Breast epithelium (tissue), 4 donors: ENCODE data around the gene WNT1. TPM values are rescaled to one million over a fixed set of nuclear protein-coding genes. Genes with fewer than 3 reads are reported as not detected.

Experiments used
- DNase-seq, 2 donors: peaks; one replicate each; pipeline ENCODE4 v3.0.0-alpha.2; 2019; ENCODE audit warnings: low spot score in 2 of 2
- H3K27ac ChIP-seq, 2 donors: fragments of 200-600 bp; sonication (generic) in 1 of 2; one replicate each; pipeline ENCODE4 v1.5.1; 2016 to 2019; ENCODE audit warnings: mild to moderate bottlenecking in 1 of 2
- H3K27me3 ChIP-seq, 2 donors: fragments of 200-600 bp; sonication (generic) in 1 of 2; one replicate each; pipeline versions ENCODE4 v1.5.1 to v1.6.0; 2017 to 2019; ENCODE audit warnings: control low read depth in 1 of 2, mild to moderate bottlenecking in 1 of 2
- H3K36me3 ChIP-seq: fragments of 200-600 bp; one replicate; pipeline ENCODE4 v1.5.1; 2019
- H3K4me1 ChIP-seq, 2 donors: fragments of 200-600 bp; sonication (generic); one replicate each; pipeline ENCODE4 v1.5.1; 2016 to 2019; ENCODE audit warnings: control low read depth in 1 of 2
- H3K4me3 ChIP-seq, 3 donors: fragments of 200-600 bp; sonication (generic); 1 replicate in 2 of 3; 2 replicates in 1 of 3; pipeline ENCODE4 v1.5.1; 2016 to 2019; ENCODE audit warnings: mild to moderate bottlenecking in 3 of 3, moderate library complexity in 2 of 3
- H3K9me3 ChIP-seq, 2 donors: fragments of 200-600 bp; sonication (generic) in 1 of 2; one replicate each; pipeline ENCODE4 v1.5.1; 2016 to 2019; ENCODE audit warnings: control low read depth in 1 of 2
- CTCF ChIP-seq, 3 donors: fragments of 450-650 bp; IDR thresholded peaks; one replicate each; pipeline ENCODE4 v1.5.1; 2016 to 2017; ENCODE audit warnings: antibody characterized with exemption in 3 of 3, mild to moderate bottlenecking in 3 of 3, moderate library complexity in 3 of 3
- POLR2A ChIP-seq: fragments of 450-650 bp; IDR thresholded peaks from one replicate; pipeline ENCODE4 v1.6.1; 2016; ENCODE audit warnings: antibody characterized with exemption, mild to moderate bottlenecking, moderate library complexity
- POLR2AphosphoS5 ChIP-seq, 3 donors: sonication (generic); formaldehyde crosslinking; IDR thresholded peaks; one replicate each; pipeline ENCODE4 v1.6.1; 2017; ENCODE audit warnings: antibody characterized with exemption in 3 of 3
- intact Hi-C: fragments of 100-400 bp; cut with DNase I; formaldehyde crosslinking; loops from one replicate; pipeline ENCODE4 v1.15.1; 2023; ENCODE audit warnings: low total_unique reads
- total RNA-seq, 3 donors: library from RNA; depleted of rRNA; stranded (reverse); fragments of >200 nt; gene quantifications; one replicate each; pipeline ENCODE4 v1.1.0, GENCODE V29; 2016

WNT1 gene
- total RNA-seq, 3 donors from 2014 or later: not detected

GRCh38 chr12:48995086-48995879, 17.2 kb downstream of the WNT1 start:
- H3K27ac ChIP-seq: no peak overlapping the region
- TF ChIP-seq POLR2A (no peak), POLR2AphosphoS5 (IDR thresholded peaks at IDR 0.05) (no peak), CTCF (IDR thresholded peaks at IDR 0.05) (peak; percentile 48 to 82 (median 81))
- peaks cover 3 to 12% of the 10 kb centered on the region in 2 donors for H3K4me1 ChIP-seq
- DNase-seq: peak; percentile 72 to 81
- H3K36me3 ChIP-seq: no peaks in the 10 kb centered on the region
- intact Hi-C loops: no loop called here
- peaks cover 0 to 14% of the 10 kb centered on the region in 2 donors for H3K27me3 ChIP-seq
- H3K9me3 ChIP-seq: no peaks in the 10 kb centered on the region
- peak overlapping the region in 2 of 3 donors; percentile 35 to 57 for H3K4me3 ChIP-seq

- TF ChIP-seq CTCF (IDR thresholded peaks at IDR 0.05): peak in 1 of 3 donors; percentile 39
- TF ChIP-seq POLR2A: no peak
- TF ChIP-seq POLR2AphosphoS5 (IDR thresholded peaks at IDR 0.05): no peak
- H3K27me3 ChIP-seq: peaks cover 0 to 14% of the 10 kb centered on the region in 2 donors
- DNase-seq: peak in 1 of 2 donors; percentile 77
- H3K4me1 ChIP-seq: peaks cover 3 to 12% of the 10 kb centered on the region in 2 donors
- H3K36me3 ChIP-seq: no peaks in the 10 kb centered on the region
- H3K4me3 ChIP-seq: peak overlapping the region; percentile 35 to 73 (median 39)
- intact Hi-C loops: no loop called here
- no peak overlapping the region for H3K27ac ChIP-seq
- no peaks in the 10 kb centered on the region for H3K9me3 ChIP-seq
Observed at GRCh38 chr12:48996794-48997718, 18.9 kb downstream of the WNT1 start.

GRCh38 chr12:48997719-48998496, 19.8 kb downstream of the WNT1 start:
- Histone ChIP-seq H3K4me1 (peaks cover 3 to 12% of the 10 kb centered on the region in 2 donors), H3K27ac (no peak overlapping the region), H3K9me3 (no peaks in the 10 kb centered on the region), H3K36me3 (no peaks in the 10 kb centered on the region), H3K4me3 (peak overlapping the region; percentile 39 to 73 (median 57)), H3K27me3 (peaks cover 0 to 14% of the 10 kb centered on the region in 2 donors)
- TF ChIP-seq POLR2AphosphoS5 (IDR thresholded peaks at IDR 0.05): no peak
- intact Hi-C loops: no loop called here
- DNase-seq: no peak

- H3K27me3 ChIP-seq: peaks cover 0 to 14% of the 10 kb centered on the region in 2 donors
- no peak overlapping the region for H3K27ac ChIP-seq
- intact Hi-C loops: no loop called here
- H3K4me3 ChIP-seq: peak overlapping the region; percentile 39 to 73 (median 57)
- no peak for TF ChIP-seq CTCF (IDR thresholded peaks at IDR 0.05)
- no peak for TF ChIP-seq POLR2A
- no peak for TF ChIP-seq POLR2AphosphoS5 (IDR thresholded peaks at IDR 0.05)
- no peaks in the 10 kb centered on the region for H3K36me3 ChIP-seq
- no peaks in the 10 kb centered on the region for H3K9me3 ChIP-seq
- peaks cover 3 to 12% of the 10 kb centered on the region in 2 donors for H3K4me1 ChIP-seq
- no peak for DNase-seq
Observed at GRCh38 chr12:48998497-48999353, 20.6 kb downstream of the WNT1 start.
